GM23338 (cell line): ENCODE results near the gene PRLH. TPM values are rescaled to one million over a fixed set of nuclear protein-coding genes. Genes with fewer than 3 reads are reported as not detected.

Experiments used
- ATAC-seq: fragments of 200-7000 bp; cut with Tn5 transposase; 3 replicates; pipeline ENCODE4 v1.9.1; 2020
- DNase-seq: peaks from one replicate; pipeline ENCODE4 v3.0.0-alpha.2; 2015; ENCODE audit warnings: low spot score
- H2AFZ ChIP-seq: fragments of 200-600 bp; sonication (generic); 2 replicates; pipeline ENCODE4 v1.8.0; 2016; ENCODE audit warnings: antibody characterized with exemption, mild to moderate bottlenecking, moderate library complexity
- H3F3A ChIP-seq: fragments of 200-600 bp; sonication (generic); replicated peaks from 2 replicates; pipeline ENCODE4 v1.8.0; 2017; ENCODE audit warnings: antibody characterized with exemption, mixed run types, low read depth
- H3K27ac ChIP-seq: fragments of 200-600 bp; sonication (generic); 2 replicates; pipeline ENCODE4 v1.6.1; 2016; ENCODE audit warnings: low read depth
- H3K27me3 ChIP-seq: fragments of 200-600 bp; sonication (generic); 2 replicates; pipeline ENCODE4 v1.8.0; 2016; ENCODE audit warnings: mild to moderate bottlenecking, mixed run types, moderate library complexity; ENCODE audit not compliant: insufficient read depth
- H3K36me3 ChIP-seq: fragments of 200-600 bp; sonication (generic); 2 replicates; pipeline ENCODE4 v1.8.0; 2016; ENCODE audit warnings: mild to moderate bottlenecking; ENCODE audit not compliant: insufficient read depth
- H3K4me1 ChIP-seq: fragments of 200-600 bp; sonication (generic); 2 replicates; pipeline ENCODE4 v1.8.0; 2016; ENCODE audit warnings: mild to moderate bottlenecking, moderate library complexity; ENCODE audit not compliant: insufficient read depth
- H3K4me2 ChIP-seq: fragments of 200-600 bp; sonication (generic); 2 replicates; pipeline ENCODE4 v1.7.1; 2017; ENCODE audit warnings: mixed run types
- H3K4me3 ChIP-seq: fragments of 200-600 bp; sonication (generic); 2 replicates; pipeline ENCODE4 v1.6.1; 2016; ENCODE audit warnings: mixed run types
- H3K79me2 ChIP-seq: fragments of 200-600 bp; sonication (generic); replicated peaks from 2 replicates; pipeline ENCODE4 v1.8.0; 2017; ENCODE audit warnings: mild to moderate bottlenecking; ENCODE audit not compliant: insufficient read depth
- H3K9me2 ChIP-seq: fragments of 200-600 bp; sonication (generic); 2 replicates; pipeline ENCODE4 v1.8.0; 2017; ENCODE audit not compliant: insufficient read depth
- H4K20me1 ChIP-seq: fragments of 200-600 bp; sonication (generic); replicated peaks from 2 replicates; pipeline ENCODE4 v1.8.0; 2017; ENCODE audit warnings: mild to moderate bottlenecking; ENCODE audit not compliant: insufficient read depth
- H3K27ac Mint-ChIP-seq: 2 replicates; pipeline ENCODE4 v1.8.0; 2020; ENCODE audit warnings: inconsistent platforms, mild to moderate bottlenecking, moderate library complexity, mixed read lengths
- H3K27me3 Mint-ChIP-seq: 3 replicates; pipeline ENCODE4 v1.8.0; 2022; ENCODE audit warnings: low read depth, mild to moderate bottlenecking, moderate library complexity, mixed read lengths, inconsistent platforms; ENCODE audit not compliant: insufficient read depth, poor library complexity
- H3K36me3 Mint-ChIP-seq: 3 replicates; pipeline ENCODE4 v1.8.0; 2021; ENCODE audit warnings: low read depth, mild to moderate bottlenecking, inconsistent platforms, moderate library complexity, mixed read lengths
- H3K4me1 Mint-ChIP-seq: 3 replicates; pipeline ENCODE4 v1.8.0; 2020; ENCODE audit warnings: mild to moderate bottlenecking, inconsistent platforms, mixed read lengths
- H3K4me3 Mint-ChIP-seq: 3 replicates; pipeline ENCODE4 v1.8.0; 2021; ENCODE audit warnings: moderate library complexity, mild to moderate bottlenecking, inconsistent platforms, mixed read lengths
- H3K9me3 Mint-ChIP-seq: 3 replicates; pipeline ENCODE4 v1.8.0; 2020; ENCODE audit warnings: moderate library complexity, mild to moderate bottlenecking, inconsistent platforms, mixed read lengths
- CREB1 ChIP-seq: fragments of 250-450 bp; sonication (Bioruptor Pico); IDR thresholded peaks from 2 replicates; pipeline ENCODE4 v1.5.0; 2020; ENCODE audit warnings: low read depth, mild to moderate bottlenecking, moderate library complexity
- ETS1 ChIP-seq: IDR thresholded peaks from 2 replicates; pipeline ENCODE4 v1.6.1; 2016; ENCODE audit warnings: antibody characterized with exemption
- EZH2 ChIP-seq: fragments of 200-600 bp; sonication (generic); IDR thresholded peaks from one replicate; pipeline ENCODE4 v1.8.0; 2017; ENCODE audit warnings: antibody characterized with exemption, mild to moderate bottlenecking, low read depth; ENCODE audit not compliant: unreplicated experiment
- EZH2phosphoT487 ChIP-seq: fragments of 200-600 bp; sonication (generic); IDR thresholded peaks from one replicate; pipeline ENCODE4 v1.8.1; 2018; ENCODE audit warnings: antibody characterized with exemption; ENCODE audit not compliant: unreplicated experiment
- JUNB ChIP-seq: IDR thresholded peaks from one replicate; pipeline ENCODE4 v1.6.1; 2016; ENCODE audit warnings: antibody characterized with exemption; ENCODE audit not compliant: unreplicated experiment
- NANOG ChIP-seq: IDR thresholded peaks from 2 replicates; pipeline ENCODE4 v1.6.1; 2016; ENCODE audit warnings: antibody characterized with exemption, borderline replicate concordance
- POLR2AphosphoS5 ChIP-seq: IDR thresholded peaks from 2 replicates; pipeline ENCODE4 v1.6.1; 2016; ENCODE audit warnings: antibody characterized with exemption, low read depth
- STAT1 ChIP-seq: IDR thresholded peaks from one replicate; pipeline ENCODE4 v1.6.1; 2016; ENCODE audit warnings: antibody characterized with exemption; ENCODE audit not compliant: unreplicated experiment
- ZNF114 ChIP-seq: fragments of 250-450 bp; sonication (Bioruptor Pico); IDR thresholded peaks from 2 replicates; pipeline ENCODE4 v1.5.0; 2020; ENCODE audit warnings: mild to moderate bottlenecking, moderate library complexity
- ZNF462 ChIP-seq: fragments of 250-450 bp; sonication (Bioruptor Pico); IDR thresholded peaks from 2 replicates; pipeline ENCODE4 v1.5.0; 2020; ENCODE audit warnings: mild to moderate bottlenecking, moderate library complexity
- polyA plus RNA-seq: library from polyadenylated mRNA; unstranded; fragments of >200 nt; fragmentation: Nextera tagmentation; extraction: Ambion mirVana; gene quantifications from 2 replicates; pipeline ENCODE4 v1.2.1, GENCODE V29; 2016
- total RNA-seq: library from RNA; depleted of rRNA; stranded (reverse); fragments of >200 nt; shearing (Covaris generic); gene quantifications from 2 replicates; pipeline ENCODE4 v1.2.3, GENCODE V29; 2014

PRLH gene
- total and polyA plus RNA-seq, 2 experiments from 2014 or later = not detected

- Mint-ChIP-seq H3K9me3 (peaks cover 3% of the 10 kb centered on the region; the same call in 1 of the 3 replicates), H3K27ac (no peak overlapping the region), H3K4me3 (no peak overlapping the region), H3K36me3 (no peaks in the 10 kb centered on the region; the same call in none of the 3 replicates), H3K4me1 (peaks cover 2% of the 10 kb centered on the region; the same call in 1 of the 3 replicates), H3K27me3 (peaks cover 9% of the 10 kb centered on the region)
- Histone ChIP-seq H3K36me3 (no peaks in the 10 kb centered on the region), H3K4me1 (no peaks in the 10 kb centered on the region), H3K79me2 (no peaks in the 10 kb centered on the region), H3K27ac (0 out of 2 replicates have a peak overlapping the region, but pooled peaks have one; percentile 57), H3F3A (no peaks in the 10 kb centered on the region), H3K4me2 (no peak overlapping the region), H3K9me2 (no peaks in the 10 kb centered on the region), H4K20me1 (no peaks in the 10 kb centered on the region), H3K27me3 (no peaks in the 10 kb centered on the region), H2AFZ (no peak overlapping the region), H3K4me3 (no peak overlapping the region)
- ATAC-seq = no peak
- no peak for DNase-seq
- no peak for TF ChIP-seq EZH2
Measured at GRCh38 chr2:237546040-237546875, 20.1 kb upstream of the PRLH start.

GRCh38 chr2:237546876-237547395 is 19.4 kb upstream of the PRLH start:
- Histone ChIP-seq H2AFZ (no peak overlapping the region), H3K4me1 (no peaks in the 10 kb centered on the region), H3K27ac (no peak overlapping the region), H3K4me3 (no peak overlapping the region), H3F3A (no peaks in the 10 kb centered on the region), H3K79me2 (no peaks in the 10 kb centered on the region), H3K4me2 (no peak overlapping the region), H3K9me2 (no peaks in the 10 kb centered on the region), H3K36me3 (no peaks in the 10 kb centered on the region), H3K27me3 (no peaks in the 10 kb centered on the region), H4K20me1 (no peaks in the 10 kb centered on the region)
- Mint-ChIP-seq H3K9me3 (no peaks in the 10 kb centered on the region), H3K4me3 (no peak overlapping the region), H3K27ac (no peak overlapping the region), H3K36me3 (peaks cover 2% of the 10 kb centered on the region), H3K27me3 (peaks cover 9% of the 10 kb centered on the region), H3K4me1 (peaks cover 2% of the 10 kb centered on the region; the same call in 2 of the 3 replicates)
- no peak for ATAC-seq
- no peak for DNase-seq
- no peak for TF ChIP-seq ZNF462 (CRISPR knock-in tag)
- no peak for TF ChIP-seq EZH2
- no peak for TF ChIP-seq STAT1
- TF ChIP-seq JUNB = no peak
- TF ChIP-seq CREB1 = no peak
- TF ChIP-seq NANOG = no peak
- no peak for TF ChIP-seq EZH2phosphoT487
- TF ChIP-seq POLR2AphosphoS5 = no peak
- TF ChIP-seq ZNF114 (CRISPR knock-in tag) = no peak
- no peak for TF ChIP-seq ETS1
